ENCODE data around the gene PSAPL1. TPM values are rescaled to one million over a fixed set of nuclear protein-coding genes. Genes with fewer than 3 reads are reported as not detected.

The PSAPL1 gene
- total RNA-seq, 2 experiments from 2014 or later: not detected

DNA sequence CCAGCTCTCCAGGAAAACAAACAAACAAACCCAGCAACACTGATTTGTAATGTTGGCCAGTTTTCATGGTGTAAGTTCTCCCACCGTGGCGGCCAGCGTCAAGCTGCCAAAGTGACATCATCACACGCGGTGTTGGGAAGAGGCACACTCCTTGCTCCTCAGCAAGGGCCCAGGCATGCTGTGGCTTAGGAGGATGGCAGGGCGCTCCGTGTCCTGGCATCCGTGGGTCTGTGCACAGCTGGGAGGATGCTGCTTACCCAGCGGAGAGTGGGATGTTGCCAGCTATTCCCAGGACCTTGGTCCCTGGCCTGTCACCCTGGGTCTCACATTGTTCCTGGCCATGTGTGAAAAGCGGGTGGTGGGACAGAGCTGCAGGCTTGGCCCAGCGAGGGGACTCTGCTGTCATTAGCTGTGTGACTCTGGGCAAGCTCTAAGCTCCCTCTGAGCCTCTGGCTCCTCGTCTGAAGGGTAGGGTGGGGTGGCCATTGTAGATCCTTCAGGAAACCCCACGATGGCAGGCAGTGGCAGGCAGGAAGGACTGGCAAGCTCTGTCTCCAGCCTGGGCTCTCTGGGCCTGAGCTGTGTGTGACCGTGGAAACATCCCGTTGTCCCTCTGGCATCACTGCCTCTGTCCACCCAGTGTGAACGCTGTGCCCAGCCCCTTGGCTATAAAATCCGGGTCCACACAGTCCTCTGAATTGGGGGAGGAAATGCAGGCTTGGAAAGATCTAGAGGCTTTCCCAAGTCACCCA lies 10.8 kb downstream of the PSAPL1 start:
- ChIA-PET POLR2A (no interaction called here), CTCF (no interaction called here)
- H3K4me1 Mint-ChIP-seq: no peaks in the 10 kb centered on the region
- DNase-seq: peak; percentile 9
- no peaks in the 10 kb centered on the region for H3K36me3 Mint-ChIP-seq (ENCODE audit: low read depth)
- H3K27me3 Mint-ChIP-seq: no peaks in the 10 kb centered on the region
- H3K9me3 Mint-ChIP-seq: no peaks in the 10 kb centered on the region
- no peak overlapping the region for H3K27ac Mint-ChIP-seq
- no peak overlapping the region for H3K4me3 Mint-ChIP-seq

- Mint-ChIP-seq H3K36me3 (ENCODE audit: low read depth) (no peaks in the 10 kb centered on the region), H3K27ac (no peak overlapping the region), H3K27me3 (no peaks in the 10 kb centered on the region), H3K4me1 (no peaks in the 10 kb centered on the region), H3K9me3 (no peaks in the 10 kb centered on the region), H3K4me3 (no peak overlapping the region)
- CTCF ChIA-PET: no interaction called here
- POLR2A ChIA-PET: no interaction called here
- DNase-seq: no peak
These were observed 11.3 kb downstream of the PSAPL1 start for GRCh38 chr4:7423391-7423790.

DNA sequence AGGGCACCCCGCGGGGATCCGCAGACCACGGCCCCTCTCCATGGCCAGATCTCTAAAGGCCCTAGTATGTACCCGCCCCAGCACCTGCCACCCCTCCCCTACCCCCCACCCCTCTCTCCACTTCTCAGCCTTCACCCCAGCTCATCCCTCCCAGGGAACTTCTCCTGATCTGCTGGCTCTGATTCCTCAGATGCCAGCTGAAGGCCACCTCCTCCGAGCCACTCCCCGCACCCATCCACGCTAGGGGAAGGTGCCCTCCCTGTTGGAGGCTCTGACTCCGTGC lies 11.9 kb downstream of the PSAPL1 start:
- POLR2A ChIA-PET: no interaction called here
- H3K27ac Mint-ChIP-seq: no peak overlapping the region
- H3K4me1 Mint-ChIP-seq: no peaks in the 10 kb centered on the region
- no peak for DNase-seq
- CTCF ChIA-PET: no interaction called here
- H3K27me3 Mint-ChIP-seq: no peaks in the 10 kb centered on the region
- H3K36me3 Mint-ChIP-seq (ENCODE audit: low read depth): no peaks in the 10 kb centered on the region
- H3K4me3 Mint-ChIP-seq: no peak overlapping the region
- H3K9me3 Mint-ChIP-seq: peaks cover 3% of the 10 kb centered on the region

GRCh38 chr4:7422151-7422897 lies 12.4 kb downstream of the PSAPL1 start:
- ChIA-PET CTCF (no interaction called here), POLR2A (no interaction called here)
- H3K4me3 Mint-ChIP-seq: no peak overlapping the region
- DNase-seq: no peak
- no peaks in the 10 kb centered on the region for H3K4me1 Mint-ChIP-seq
- H3K9me3 Mint-ChIP-seq: peaks cover 3% of the 10 kb centered on the region
- H3K36me3 Mint-ChIP-seq (ENCODE audit: low read depth): no peaks in the 10 kb centered on the region
- no peaks in the 10 kb centered on the region for H3K27me3 Mint-ChIP-seq
- no peak overlapping the region for H3K27ac Mint-ChIP-seq

GRCh38 chr4:7421356-7422150 lies 13.2 kb downstream of the PSAPL1 start:
- CTCF ChIA-PET: no interaction called here
- H3K4me1 Mint-ChIP-seq: no peaks in the 10 kb centered on the region
- no peaks in the 10 kb centered on the region for H3K36me3 Mint-ChIP-seq (ENCODE audit: low read depth)
- H3K4me3 Mint-ChIP-seq: no peak overlapping the region
- H3K9me3 Mint-ChIP-seq: peaks cover 7% of the 10 kb centered on the region
- POLR2A ChIA-PET: no interaction called here
- no peak for DNase-seq
- H3K27ac Mint-ChIP-seq: no peak overlapping the region
- no peaks in the 10 kb centered on the region for H3K27me3 Mint-ChIP-seq

DNA sequence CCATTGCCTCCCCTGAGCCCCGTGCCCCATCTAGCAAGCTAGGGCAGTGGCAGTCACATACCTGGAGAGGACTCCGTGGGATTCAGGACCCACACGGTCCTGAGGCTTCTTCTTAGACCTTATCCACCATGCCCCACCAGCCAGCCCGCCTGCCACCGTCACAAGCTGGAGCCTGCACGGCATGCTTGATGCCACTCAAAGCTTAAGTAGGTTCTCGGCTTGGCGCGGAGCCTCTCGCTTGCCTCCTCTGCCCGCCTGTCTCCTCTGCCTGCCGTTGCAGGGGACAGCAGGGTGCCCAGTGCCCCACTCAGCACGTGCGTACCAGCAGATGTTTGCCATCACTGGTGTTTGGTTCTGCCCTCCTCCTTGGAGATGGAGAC lies 14.1 kb downstream of the PSAPL1 start:
- Mint-ChIP-seq H3K9me3 (peaks cover 10% of the 10 kb centered on the region), H3K27me3 (no peaks in the 10 kb centered on the region), H3K4me1 (no peaks in the 10 kb centered on the region), H3K36me3 (ENCODE audit: low read depth) (no peaks in the 10 kb centered on the region), H3K27ac (no peak overlapping the region), H3K4me3 (no peak overlapping the region)
- ChIA-PET POLR2A (no interaction called here), CTCF (no interaction called here)
- no peak for DNase-seq

DNA sequence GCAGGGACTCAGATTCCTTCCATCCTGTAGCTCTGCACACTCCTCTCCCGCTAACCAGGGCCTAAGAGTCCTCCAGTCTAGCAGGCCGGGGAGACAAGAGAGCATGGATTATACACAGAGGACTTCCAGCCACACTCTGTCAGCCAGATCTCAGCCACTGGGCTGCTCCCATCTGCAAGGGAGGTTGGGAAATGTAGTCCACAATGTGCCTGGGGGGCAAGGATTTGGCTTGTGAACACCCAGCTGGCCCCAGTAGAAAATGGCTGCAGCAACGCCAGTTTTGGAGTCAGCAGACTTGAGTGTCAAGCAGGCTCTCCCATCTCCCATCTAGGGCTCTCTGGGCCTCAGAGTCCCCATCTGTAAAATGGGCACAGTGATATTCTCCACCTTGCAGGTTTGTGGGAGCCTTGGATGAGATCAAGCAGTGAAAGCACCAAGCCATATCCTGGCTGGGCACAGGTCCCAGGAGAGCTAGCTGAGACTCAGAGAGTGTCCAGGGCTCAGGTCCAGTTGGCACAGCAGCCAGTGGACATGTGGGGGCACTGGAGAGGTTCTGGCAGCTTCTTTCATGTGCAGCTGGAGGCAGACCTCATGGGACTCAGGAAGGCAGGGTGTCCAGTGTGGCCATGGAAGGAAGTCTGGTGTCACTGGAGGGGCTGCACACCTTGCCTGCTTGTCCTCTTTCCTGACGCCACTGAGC lies 14.6 kb downstream of the PSAPL1 start:
- Mint-ChIP-seq H3K9me3 (peaks cover 10% of the 10 kb centered on the region), H3K27ac (no peak overlapping the region), H3K4me1 (no peaks in the 10 kb centered on the region), H3K4me3 (no peak overlapping the region), H3K27me3 (no peaks in the 10 kb centered on the region), H3K36me3 (ENCODE audit: low read depth) (no peaks in the 10 kb centered on the region)
- CTCF ChIA-PET: no interaction called here
- no peak for DNase-seq
- POLR2A ChIA-PET: no interaction called here

- Mint-ChIP-seq H3K9me3 (peaks cover 10% of the 10 kb centered on the region), H3K36me3 (ENCODE audit: low read depth) (no peaks in the 10 kb centered on the region), H3K4me3 (no peak overlapping the region), H3K27me3 (peaks cover 8% of the 10 kb centered on the region), H3K27ac (no peak overlapping the region), H3K4me1 (no peaks in the 10 kb centered on the region)
- CTCF ChIA-PET: interaction anchor here (0.6 kb wide), 1 partner anchor 362 kb away, joined by 5 read pairs; no protein-coding TSS in a partner anchor
- no peak for DNase-seq
- POLR2A ChIA-PET: no interaction called here
These were observed 16.4 kb downstream of the PSAPL1 start for GRCh38 chr4:7418131-7418943.

DNA sequence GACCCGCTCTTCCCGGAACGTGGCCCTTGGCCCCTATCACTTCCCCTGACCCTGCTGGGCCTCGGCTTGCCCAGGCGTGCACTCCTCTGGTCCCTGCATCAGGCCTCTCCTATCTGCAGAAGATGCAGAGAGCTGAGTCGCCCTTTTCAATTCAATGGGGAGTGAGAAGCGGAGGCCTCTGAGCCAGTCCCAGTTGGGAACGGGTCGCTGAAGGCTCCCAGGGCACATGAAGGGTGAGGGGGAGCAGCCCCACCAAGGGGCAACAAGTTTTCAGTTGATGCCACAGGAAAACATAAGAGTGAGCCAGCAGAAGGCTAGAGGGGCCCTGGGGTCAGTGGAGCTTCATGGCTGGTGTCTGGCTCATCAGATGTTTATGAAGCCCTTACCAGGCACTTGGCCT lies 17.1 kb downstream of the PSAPL1 start:
- H3K36me3 Mint-ChIP-seq (ENCODE audit: low read depth): no peaks in the 10 kb centered on the region
- no peak overlapping the region for H3K27ac Mint-ChIP-seq
- CTCF ChIA-PET: no interaction called here
- POLR2A ChIA-PET: no interaction called here
- H3K4me3 Mint-ChIP-seq: no peak overlapping the region
- no peak for DNase-seq
- H3K9me3 Mint-ChIP-seq: peaks cover 10% of the 10 kb centered on the region
- no peaks in the 10 kb centered on the region for H3K4me1 Mint-ChIP-seq
- H3K27me3 Mint-ChIP-seq: peaks cover 8% of the 10 kb centered on the region

GRCh38 chr4:7416745-7417432 lies 17.8 kb downstream of the PSAPL1 start:
- Mint-ChIP-seq H3K4me1 (no peaks in the 10 kb centered on the region), H3K4me3 (no peak overlapping the region), H3K36me3 (ENCODE audit: low read depth) (no peaks in the 10 kb centered on the region), H3K9me3 (peaks cover 10% of the 10 kb centered on the region), H3K27me3 (peaks cover 8% of the 10 kb centered on the region), H3K27ac (no peak overlapping the region)
- DNase-seq: no peak
- ChIA-PET CTCF (no interaction called here), POLR2A (no interaction called here)

DNA sequence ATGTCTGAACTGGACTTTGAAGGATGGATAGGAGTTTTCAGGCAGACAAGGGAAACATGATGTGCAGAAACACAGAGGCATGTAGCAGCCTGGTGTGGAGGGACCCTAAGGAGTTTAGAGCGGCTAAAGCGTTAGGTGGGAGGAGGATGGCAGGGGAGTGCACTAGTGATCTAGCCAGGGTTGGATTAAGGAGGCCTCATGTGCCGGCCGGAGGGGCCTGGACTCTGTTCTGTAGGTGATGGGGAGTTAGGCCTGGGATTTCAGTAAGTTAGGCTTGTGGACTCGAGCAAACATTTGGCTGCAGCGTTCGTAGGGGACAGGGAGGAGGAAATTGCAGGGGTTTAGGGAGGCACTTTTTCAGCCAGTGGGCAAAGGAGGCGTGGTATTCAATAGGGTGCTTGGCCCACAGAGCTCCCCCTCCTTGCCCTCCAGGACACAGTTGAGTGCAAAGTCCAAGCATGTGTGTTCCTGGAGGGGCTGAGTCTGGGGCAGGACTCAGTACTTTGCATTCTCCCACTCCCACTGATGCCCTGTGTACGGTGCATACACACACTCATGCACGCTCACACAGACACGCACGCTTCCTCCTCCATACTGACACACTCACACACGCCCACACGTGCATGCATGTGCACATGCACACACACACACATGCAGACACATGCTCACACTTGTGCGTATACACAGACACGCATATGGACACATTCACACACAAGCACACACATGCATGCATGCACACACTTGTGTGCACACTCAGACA lies 18.6 kb downstream of the PSAPL1 start:
- ChIA-PET CTCF (no interaction called here), POLR2A (no interaction called here)
- H3K4me1 Mint-ChIP-seq: no peaks in the 10 kb centered on the region
- H3K27ac Mint-ChIP-seq: no peak overlapping the region
- no peak for DNase-seq
- no peak overlapping the region for H3K4me3 Mint-ChIP-seq
- peaks cover 8% of the 10 kb centered on the region for H3K27me3 Mint-ChIP-seq
- no peaks in the 10 kb centered on the region for H3K36me3 Mint-ChIP-seq (ENCODE audit: low read depth)
- peaks cover 10% of the 10 kb centered on the region for H3K9me3 Mint-ChIP-seq
